Astrocyte (in vitro differentiated cells and primary cell): ENCODE results near the gene RARRES1.

Experiments used
- EZH2 ChIP-seq: IDR thresholded peaks from 2 replicates; pipeline ENCODE4 v1.6.1; 2012; ENCODE audit warnings: mild to moderate bottlenecking, low read length, inconsistent platforms; ENCODE audit not compliant: insufficient read depth
- TF ChIP-seq, protein P1 (sequence below): IDR thresholded peaks from 2 replicates; pipeline ENCODE4 v1.5.1; 2011; ENCODE audit warnings: low read depth, mild to moderate bottlenecking, inconsistent platforms, low read length, moderate library complexity; ENCODE audit not compliant: insufficient read depth

DNA sequence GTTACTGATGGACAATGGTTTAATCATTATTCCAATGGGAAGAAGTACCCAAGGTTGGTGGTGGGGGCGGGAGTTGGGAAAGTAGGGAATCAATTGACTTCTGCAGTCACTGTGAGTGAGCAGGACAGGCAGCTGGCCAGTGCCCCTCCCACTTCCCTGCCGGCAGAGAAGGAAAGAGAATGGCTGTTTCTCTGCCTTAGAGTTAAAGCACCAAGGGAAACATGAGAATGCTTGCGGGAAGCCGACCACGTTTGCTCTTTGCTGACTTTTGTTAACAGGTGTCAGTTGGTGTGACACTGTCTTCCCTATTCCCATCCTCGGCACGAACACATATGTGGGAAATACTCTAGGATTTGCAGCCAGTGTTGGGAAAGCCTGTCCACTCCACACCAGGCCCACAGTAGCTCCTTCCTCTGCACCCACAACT, 36.1 kb upstream of the RARRES1 start:
- TF ChIP-seq, protein P1, sequence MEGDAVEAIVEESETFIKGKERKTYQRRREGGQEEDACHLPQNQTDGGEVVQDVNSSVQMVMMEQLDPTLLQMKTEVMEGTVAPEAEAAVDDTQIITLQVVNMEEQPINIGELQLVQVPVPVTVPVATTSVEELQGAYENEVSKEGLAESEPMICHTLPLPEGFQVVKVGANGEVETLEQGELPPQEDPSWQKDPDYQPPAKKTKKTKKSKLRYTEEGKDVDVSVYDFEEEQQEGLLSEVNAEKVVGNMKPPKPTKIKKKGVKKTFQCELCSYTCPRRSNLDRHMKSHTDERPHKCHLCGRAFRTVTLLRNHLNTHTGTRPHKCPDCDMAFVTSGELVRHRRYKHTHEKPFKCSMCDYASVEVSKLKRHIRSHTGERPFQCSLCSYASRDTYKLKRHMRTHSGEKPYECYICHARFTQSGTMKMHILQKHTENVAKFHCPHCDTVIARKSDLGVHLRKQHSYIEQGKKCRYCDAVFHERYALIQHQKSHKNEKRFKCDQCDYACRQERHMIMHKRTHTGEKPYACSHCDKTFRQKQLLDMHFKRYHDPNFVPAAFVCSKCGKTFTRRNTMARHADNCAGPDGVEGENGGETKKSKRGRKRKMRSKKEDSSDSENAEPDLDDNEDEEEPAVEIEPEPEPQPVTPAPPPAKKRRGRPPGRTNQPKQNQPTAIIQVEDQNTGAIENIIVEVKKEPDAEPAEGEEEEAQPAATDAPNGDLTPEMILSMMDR = no peak
- no peak for TF ChIP-seq EZH2
